ENCODE results near the gene EID2B.

Gene EID2B, protein sequence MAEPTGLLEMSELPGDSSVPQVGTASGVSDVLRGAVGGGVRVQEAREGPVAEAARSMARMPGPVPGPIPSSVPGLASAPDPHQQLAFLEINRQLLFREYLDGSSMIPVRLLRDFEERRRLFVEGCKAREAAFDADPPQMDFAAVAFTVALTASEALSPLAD

GRCh38 chr19:39532233-39533002 is at the start of gene EID2B:
Gene EID2B (minus strand): TSS chr19:39532852. CDS start chr19:39532802, 50 bp downstream.
- peak; percentile 89 for DNase-seq (ENCODE audit: low spot score)
- peak; percentile 30 for FAIRE-seq

GRCh38 chr19:39582442-39582841 is 49.8 kb upstream of the EID2B start:
- no peak for DNase-seq (ENCODE audit: low spot score)
- FAIRE-seq: no peak

DNA sequence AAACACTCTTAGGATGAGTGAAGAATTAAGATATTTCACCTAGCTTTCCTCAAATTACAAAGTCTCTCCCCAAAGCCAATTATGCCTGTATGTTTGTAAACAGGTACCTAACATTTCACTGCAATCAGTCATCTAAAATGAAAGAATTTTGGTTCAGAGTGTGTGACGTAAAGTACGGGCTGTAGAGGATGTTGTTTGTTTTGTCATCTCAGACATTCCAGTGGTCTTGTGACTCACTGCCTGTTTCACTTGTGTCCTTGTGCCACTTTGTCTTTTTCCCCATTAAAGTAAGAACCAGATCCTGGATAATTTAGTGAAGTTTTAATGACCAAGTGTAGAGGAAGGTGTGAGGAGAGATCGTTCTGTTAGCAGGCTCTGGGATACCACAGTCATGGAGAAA is 36.0 kb upstream of the EID2B start:
- DNase-seq (ENCODE audit: low spot score) (peak; percentile 26), FAIRE-seq (no peak)

DNA sequence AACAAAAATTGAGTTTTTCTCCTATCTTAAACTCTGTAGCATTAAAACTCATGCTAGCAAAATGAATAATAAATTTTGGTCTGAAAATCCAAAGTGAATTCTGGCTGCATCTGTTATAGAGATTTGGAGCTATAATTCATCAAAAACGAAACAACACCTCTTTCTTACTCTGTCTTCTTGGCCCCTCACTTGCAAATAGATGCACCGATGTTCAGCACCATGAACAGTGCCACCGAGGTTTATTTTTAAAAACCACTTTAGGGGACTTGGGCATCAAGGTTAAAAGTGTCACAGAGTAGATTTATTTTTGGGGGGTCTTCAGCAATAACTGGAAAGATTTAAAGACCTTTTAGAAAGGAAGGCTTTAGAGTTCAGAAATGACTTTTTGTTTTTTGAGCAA is 33.4 kb upstream of the EID2B start:
- DNase-seq (ENCODE audit: low spot score) (no peak), FAIRE-seq (no peak)

- peak; percentile 20 for FAIRE-seq
- peak; percentile 67 for DNase-seq (ENCODE audit: low spot score)
Observed at GRCh38 chr19:39563408-39563807, 30.8 kb upstream of the EID2B start.

GRCh38 chr19:39558624-39559117 is 26.0 kb upstream of the EID2B start:
- FAIRE-seq (no peak), DNase-seq (ENCODE audit: low spot score) (no peak)

GRCh38 chr19:39557811-39558623 is 25.4 kb upstream of the EID2B start:
- DNase-seq (ENCODE audit: low spot score) (no peak), FAIRE-seq (no peak)

DNA sequence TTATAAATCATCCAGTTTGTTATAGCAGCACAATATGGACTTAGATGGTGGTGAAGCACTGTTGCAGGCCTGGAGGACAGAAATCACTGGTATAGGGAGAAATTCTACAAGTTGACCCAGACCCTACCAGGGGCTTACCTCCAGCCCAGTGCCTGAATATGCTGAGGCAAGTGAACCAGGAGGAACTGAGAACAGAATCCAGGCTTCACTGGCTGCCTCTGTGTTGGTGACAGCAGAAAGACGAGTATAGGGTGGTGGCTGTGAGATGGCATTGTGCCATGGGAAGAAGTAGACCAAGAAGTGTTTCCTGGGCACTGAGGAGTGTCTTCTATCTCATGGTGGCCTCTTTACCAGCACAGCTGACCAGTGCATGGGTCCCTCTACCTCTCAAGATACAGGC is 23.2 kb upstream of the EID2B start:
- DNase-seq (ENCODE audit: low spot score) (no peak), FAIRE-seq (no peak)

DNA sequence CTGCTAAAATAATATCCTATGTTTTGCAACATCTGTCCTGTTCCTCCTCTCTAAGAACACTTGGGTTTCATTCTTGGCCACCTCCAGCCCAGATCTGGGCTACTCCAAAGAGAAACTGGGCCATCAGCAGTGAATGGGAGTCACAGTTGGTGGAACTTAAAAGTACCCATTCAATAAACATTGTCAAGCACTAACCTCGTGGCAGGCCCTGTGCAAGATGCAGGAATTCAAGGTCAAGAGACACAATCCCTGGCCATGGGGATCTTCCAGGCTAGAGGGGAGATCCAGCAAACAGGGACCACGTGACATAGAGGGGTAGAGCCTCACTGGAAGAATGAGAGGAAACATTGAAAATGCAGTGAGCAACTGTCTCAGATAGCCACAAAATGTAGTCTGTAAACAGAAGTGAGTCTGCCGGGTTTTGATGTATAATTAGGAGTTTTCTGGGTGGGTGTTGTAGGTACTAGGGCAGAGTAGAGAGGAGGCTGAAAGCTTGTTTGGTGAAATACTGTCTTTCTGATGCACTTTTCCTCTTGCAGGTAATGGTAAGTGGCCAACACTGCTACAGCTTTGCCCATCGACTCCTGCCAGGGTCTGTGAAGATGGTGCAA is 22.2 kb upstream of the EID2B start:
- DNase-seq (ENCODE audit: low spot score) (no peak), FAIRE-seq (no peak)

DNA sequence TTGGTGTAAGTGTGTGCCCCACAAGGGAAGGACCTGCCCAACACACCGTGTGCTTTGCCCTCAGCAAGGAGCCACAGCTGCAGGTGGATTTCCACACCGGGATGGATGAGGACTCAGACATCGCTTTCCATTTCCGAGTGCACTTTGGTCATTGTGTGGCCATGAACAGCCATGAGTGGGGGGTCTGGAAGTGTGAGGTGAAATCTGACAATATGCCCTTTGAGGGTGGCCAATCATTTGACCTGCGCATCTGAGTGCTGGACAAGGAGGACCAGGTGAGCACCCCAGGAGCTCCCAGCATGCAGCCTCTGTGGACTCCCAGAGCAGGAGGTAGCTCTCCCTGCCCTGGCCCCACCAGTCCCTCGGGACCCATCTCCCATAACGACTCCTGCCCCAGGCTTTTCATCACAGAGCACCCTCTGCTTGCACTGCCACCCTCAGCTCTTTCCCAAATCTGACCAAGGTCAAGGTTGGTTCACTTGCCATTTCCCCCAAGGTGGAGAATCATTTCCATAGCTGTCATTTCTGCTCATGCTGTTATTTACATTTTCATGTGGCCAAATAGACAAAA is 20.5 kb upstream of the EID2B start:
- DNase-seq (ENCODE audit: low spot score) (no peak), FAIRE-seq (no peak)

DNA sequence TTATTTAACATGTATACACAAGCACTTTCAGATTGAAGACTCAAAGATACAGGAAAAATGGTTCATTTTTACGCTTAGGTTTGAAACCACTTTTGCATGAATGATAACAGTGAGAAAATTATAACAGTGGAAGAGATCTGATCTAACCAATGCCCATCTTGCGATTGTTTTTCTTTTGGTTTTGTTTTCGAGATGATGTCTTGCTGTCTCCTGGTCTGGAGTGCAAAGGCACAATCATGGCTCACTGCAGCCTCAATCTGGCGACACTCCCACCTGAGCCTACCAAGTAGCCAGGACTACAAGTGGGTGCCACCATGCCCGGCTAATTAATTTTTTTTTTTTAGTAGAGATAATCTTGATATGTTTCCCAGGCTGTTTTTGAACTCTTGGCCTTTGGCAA is 17.5 kb upstream of the EID2B start:
- FAIRE-seq: no peak
- DNase-seq (ENCODE audit: low spot score): no peak

DNA sequence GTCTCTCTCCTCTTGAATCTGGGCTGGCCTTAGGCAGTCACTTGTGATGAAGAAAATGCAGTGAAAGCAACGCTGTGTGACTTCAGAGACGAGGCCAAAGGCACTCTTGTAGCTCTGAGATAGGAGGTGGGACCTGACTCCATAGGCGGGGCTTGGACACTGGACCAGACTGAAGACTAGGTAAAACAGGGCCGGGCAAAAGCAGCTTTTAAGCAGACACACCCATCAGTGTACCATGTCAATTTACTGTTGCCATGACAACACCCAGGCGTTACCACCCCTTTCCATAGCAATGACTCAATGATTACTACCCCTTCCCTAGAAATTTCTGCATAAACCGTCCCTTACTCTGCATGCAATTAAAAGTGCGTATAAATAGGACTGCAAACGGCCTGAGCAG is 13.9 kb upstream of the EID2B start:
- FAIRE-seq (no peak), DNase-seq (ENCODE audit: low spot score) (no peak)

GRCh38 chr19:39544911-39545310 is 12.3 kb upstream of the EID2B start:
- FAIRE-seq: no peak
- no peak for DNase-seq (ENCODE audit: low spot score)

DNA sequence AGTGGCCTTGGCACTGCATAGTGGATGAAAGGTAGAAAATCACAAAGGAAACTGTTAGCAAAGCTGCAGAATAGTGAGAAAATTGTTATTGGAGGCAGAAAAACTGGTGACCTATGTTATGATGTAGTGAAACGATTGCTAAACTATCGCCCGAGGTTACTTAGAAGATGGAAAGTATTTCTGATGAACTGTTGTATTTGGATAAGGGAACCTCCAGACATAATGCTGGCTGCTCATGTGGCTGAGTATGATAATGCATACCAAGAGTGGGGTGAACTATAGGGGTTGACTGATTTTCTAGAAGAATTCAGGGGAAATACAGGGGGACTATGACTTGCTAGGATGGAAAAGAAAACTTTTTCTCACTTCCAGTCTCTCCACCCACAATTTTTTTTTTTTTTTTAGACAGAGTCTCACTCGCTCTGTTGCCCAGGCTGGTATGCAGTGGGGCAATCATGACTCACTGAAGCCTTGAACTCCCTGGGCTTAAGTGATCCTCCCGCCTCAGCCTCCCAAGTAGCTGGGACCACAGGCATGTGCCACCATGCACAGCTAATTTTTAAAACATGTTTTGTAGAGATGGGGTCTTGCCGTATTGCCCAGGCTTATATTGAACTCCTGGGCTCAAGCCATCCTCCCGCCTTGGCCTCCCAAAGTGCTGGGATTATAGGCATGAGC is 11.7 kb upstream of the EID2B start:
- FAIRE-seq: no peak
- peak; percentile 10 for DNase-seq (ENCODE audit: low spot score)

DNA sequence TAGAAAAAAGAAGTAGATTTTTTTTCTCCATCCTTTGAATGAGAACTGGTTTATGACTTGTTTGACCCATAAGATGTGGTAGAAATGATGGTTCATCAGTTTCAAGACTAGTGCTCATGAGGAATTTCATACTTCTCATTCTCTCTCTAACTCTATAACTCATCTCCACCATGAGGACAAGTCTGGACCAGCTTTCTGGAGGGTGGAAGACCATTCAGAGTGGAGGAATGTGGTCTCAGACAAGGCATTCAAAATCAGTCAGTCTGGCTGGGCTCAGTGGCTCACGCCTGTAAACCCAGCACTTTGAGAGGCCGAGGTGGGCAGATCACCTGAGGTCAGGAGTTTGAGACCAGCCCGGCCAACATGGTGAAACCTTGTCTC is 10.8 kb upstream of the EID2B start:
- FAIRE-seq: no peak

DNA sequence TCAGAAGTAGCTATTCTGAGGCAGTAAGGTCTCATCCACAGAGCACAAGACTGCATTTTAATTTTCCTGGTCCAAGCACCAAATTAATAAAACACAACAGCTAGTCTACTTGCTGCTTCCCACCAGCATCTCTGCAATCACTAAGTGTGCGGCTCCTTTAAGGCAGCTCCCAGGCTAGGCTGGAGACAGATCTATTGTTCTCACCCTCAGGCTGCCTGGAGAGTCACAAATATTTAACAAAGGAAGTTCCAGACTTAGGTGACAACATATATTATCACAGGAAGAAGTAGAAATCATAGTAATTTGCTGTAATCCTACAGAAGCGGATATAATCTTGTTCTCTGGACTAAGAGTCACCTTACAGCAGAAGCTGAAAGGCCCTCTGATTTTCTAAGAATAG is 9.6 kb upstream of the EID2B start:
- DNase-seq (ENCODE audit: low spot score): no peak
- FAIRE-seq: no peak

More for the DNA sequence above, 10.8 kb upstream of the EID2B start:
- DNase-seq (ENCODE audit: low spot score): no peak

DNA sequence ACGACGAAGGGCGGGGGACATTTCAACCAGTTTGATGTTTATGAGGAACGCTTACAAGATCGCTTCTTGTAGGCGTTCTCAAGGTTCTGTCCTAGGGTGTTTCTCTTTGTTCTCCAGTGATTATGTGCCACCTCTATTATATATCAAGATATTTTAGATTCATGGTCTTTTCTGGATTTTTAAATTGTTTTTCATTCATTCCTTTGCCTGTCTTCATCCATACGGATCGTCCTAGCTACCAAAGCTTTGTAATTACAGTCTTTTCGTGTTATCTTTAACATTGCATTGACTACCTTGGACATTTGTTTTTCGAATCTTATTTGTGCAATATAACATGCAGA is 7.7 kb upstream of the EID2B start:
- FAIRE-seq (no peak), DNase-seq (ENCODE audit: low spot score) (no peak)

DNA sequence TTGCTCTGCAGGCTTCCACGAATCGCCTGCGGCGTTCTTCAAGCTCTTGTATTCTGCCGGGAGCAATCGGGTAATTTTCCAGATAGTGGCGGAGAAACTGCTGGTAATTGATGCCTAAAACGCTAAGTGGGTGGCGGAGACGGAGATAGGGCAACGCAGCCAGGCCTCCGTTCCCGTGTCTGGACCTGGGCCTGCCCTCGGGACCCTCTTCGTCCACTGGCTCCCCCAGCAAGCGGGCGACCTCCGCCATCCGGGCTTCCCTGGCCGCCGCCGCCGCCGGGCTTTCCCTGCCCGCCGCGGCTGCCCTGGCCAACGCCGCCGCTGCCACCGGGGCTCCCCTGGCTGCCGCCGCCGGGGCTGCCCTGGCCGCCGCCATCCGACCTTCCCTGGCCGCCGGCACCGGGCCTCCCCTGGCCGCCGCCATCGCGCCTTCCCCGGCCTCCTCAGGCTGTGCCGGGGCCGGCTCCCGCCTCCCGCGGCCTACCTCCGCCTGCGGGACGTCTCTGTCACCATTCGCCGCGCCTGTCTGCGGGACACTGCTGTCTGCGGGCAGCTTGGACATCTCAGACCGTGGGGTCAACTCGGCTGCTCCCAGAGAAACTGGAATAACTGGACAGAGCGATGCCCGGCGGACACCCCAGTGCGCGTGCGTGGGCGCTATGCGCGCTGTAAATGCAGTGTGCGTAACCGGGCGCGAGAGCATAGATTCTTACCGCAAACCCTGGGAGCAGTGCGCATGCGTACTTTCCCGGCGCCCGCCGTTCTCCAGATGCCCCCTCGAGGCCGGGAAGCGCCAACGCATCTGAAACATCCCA is 7.1 kb upstream of the EID2B start, which contains the start of gene EID2:
EID2 (minus strand) TSS at position 644 of the 815 bp plus-strand sequence; CDS start at position 562, 82 bp downstream.
- DNase-seq (ENCODE audit: low spot score) (peak; percentile 90), FAIRE-seq (peak; percentile 63)

GRCh38 chr19:39539165-39539517 is 6.5 kb upstream of the EID2B start:
- FAIRE-seq: no peak
- peak; percentile 43 for DNase-seq (ENCODE audit: low spot score)

DNA sequence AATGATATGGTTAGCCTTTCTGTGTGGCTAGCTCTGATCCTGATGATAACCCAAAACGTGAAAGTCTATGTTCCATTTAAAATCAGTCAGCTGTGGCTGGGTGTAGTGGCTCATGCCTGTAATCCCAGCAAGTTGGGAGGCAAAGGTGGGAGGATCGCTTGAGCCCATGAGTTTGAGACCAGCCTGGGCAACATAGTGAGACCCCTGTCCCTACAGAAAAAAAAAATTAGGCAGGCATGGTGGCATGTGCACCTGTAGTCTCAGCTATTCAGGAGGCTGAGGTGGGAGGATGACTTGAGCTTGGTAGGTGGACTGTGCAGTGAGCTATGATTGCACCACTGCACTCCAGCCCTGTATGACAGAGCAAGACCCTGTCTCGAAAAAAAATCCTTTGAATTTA is 1.1 kb upstream of the EID2B start:
- no peak for DNase-seq (ENCODE audit: low spot score)
- no peak for FAIRE-seq

Data from RCC 7860 (cell line).